Measurements from ENCODE around the gene BCL2. TPM values are rescaled to one million over a fixed set of nuclear protein-coding genes. Genes with fewer than 3 reads are reported as not detected.

The BCL2 gene
- total RNA-seq, 1 experiment from 2014 or later, result 2.5 TPM

DNA sequence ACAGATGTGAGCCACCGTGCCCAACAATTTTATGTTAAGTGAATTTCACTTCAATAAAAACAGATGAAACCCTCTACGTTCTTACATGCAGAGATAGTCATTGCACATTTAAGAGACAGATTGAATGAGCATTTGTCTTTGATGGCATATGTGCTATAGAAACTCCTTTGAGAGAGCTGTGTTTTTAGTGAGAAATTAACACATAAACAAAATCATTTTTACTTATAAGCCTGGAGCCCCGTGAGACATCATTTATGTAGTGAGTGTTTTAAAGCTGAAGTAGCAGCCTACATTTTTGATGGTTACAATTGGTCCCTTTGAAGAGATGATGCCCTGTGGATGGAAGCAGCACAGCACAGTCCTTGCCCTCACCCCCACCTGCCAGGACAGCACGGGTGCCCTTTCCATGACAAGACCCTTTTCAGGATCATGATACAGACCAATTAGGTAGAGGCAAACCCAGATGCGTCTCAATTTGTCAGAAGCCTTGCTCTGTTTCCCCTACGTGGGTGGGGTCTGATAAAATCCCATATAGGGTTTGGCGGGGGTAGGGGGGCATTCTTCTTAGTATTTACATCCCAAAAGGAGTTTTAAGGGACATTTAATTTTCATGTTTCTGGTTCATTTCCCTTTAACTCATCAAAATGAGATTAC is 237.1 kb downstream of the BCL2 start:
- no peak overlapping the region for H3K4me3 ChIP-seq (replicated peaks in 1 of 2; ENCODE audit: low read depth in 1 of 2, low read length in 2 of 2)
- no peak overlapping the region for H3K27ac ChIP-seq (ENCODE audit: low read depth, low read length)
- BruUV-seq (replicated peaks), result no TSS peak

More for the DNA sequence above, 237.1 kb downstream of the BCL2 start:
- H2AFZ ChIP-seq (ENCODE audit: low read depth, low read length, poor library complexity, severe bottlenecking), result no peak overlapping the region
- H3K9me2 ChIP-seq (ENCODE audit: insufficient read depth), result no peaks in the 10 kb centered on the region
- H3K4me1 ChIP-seq (ENCODE audit: control insufficient read depth in 1 of 2, insufficient read depth in 2 of 2, low read length in 2 of 2), result no peaks in the 10 kb centered on the region
- H3K27me3 ChIP-seq (ENCODE audit: insufficient read depth, low read length), result no peaks in the 10 kb centered on the region
- no peaks in the 10 kb centered on the region for H4K20me1 ChIP-seq (ENCODE audit: insufficient read depth)
- no peaks in the 10 kb centered on the region for H3K36me3 ChIP-seq (ENCODE audit: control insufficient read depth in 1 of 2, insufficient read depth in 2 of 2, low read length in 2 of 2)
- TF ChIP-seq ELF1 (IDR thresholded peaks at IDR 0.05; ENCODE audit: borderline replicate concordance, low read depth) (no peak), SRF (IDR thresholded peaks at IDR 0.05; ENCODE audit: low read depth) (no peak), JUND (IDR thresholded peaks at IDR 0.05) (no peak), EZH2phosphoT487 (IDR thresholded peaks at IDR 0.05; ENCODE audit: borderline replicate concordance) (no peak), CEBPB (IDR thresholded peaks at IDR 0.05; ENCODE audit: low read depth) (no peak), SIN3A (IDR thresholded peaks at IDR 0.05; ENCODE audit: low read depth) (no peak), ZNF274 (IDR thresholded peaks at IDR 0.05; ENCODE audit: low read depth, low read length) (no peak), SP1 (IDR thresholded peaks at IDR 0.05; ENCODE audit: low read depth) (no peak), POLR2AphosphoS5 (IDR thresholded peaks at IDR 0.05; ENCODE audit: low read depth, low read length) (no peak), RAD21 (IDR thresholded peaks at IDR 0.05; ENCODE audit: low read depth) (no peak), TCF7L2 (IDR thresholded peaks at IDR 0.05; ENCODE audit: borderline replicate concordance, extremely low read depth, insufficient read depth, insufficient read length) (no peak)
- TF ChIP-seq, protein P1, sequence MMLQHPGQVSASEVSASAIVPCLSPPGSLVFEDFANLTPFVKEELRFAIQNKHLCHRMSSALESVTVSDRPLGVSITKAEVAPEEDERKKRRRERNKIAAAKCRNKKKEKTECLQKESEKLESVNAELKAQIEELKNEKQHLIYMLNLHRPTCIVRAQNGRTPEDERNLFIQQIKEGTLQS (IDR thresholded peaks at IDR 0.05), result no peak
- TF ChIP-seq, protein P2, sequence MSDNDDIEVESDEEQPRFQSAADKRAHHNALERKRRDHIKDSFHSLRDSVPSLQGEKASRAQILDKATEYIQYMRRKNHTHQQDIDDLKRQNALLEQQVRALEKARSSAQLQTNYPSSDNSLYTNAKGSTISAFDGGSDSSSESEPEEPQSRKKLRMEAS (IDR thresholded peaks at IDR 0.05), result no peak
- TF ChIP-seq, protein P3, sequence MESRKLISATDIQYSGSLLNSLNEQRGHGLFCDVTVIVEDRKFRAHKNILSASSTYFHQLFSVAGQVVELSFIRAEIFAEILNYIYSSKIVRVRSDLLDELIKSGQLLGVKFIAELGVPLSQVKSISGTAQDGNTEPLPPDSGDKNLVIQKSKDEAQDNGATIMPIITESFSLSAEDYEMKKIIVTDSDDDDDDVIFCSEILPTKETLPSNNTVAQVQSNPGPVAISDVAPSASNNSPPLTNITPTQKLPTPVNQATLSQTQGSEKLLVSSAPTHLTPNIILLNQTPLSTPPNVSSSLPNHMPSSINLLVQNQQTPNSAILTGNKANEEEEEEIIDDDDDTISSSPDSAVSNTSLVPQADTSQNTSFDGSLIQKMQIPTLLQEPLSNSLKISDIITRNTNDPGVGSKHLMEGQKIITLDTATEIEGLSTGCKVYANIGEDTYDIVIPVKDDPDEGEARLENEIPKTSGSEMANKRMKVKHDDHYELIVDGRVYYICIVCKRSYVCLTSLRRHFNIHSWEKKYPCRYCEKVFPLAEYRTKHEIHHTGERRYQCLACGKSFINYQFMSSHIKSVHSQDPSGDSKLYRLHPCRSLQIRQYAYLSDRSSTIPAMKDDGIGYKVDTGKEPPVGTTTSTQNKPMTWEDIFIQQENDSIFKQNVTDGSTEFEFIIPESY (IDR thresholded peaks at IDR 0.05; ENCODE audit: extremely low read depth, insufficient replicate concordance, low read length), result no peak
- intact Hi-C loops (cut with micrococcal nuclease), result no loop called here
- no peaks in the 10 kb centered on the region for H3K79me2 ChIP-seq (ENCODE audit: insufficient read depth, low read length)
- RAD21 ChIA-PET (ENCODE audit: low non-redundant PET in 1 of 2, low total read pairs in 2 of 2, uncharacterized antibody in 2 of 2, unreplicated experiment in 2 of 2), result no interaction called here
- H3K9me3 ChIP-seq (ENCODE audit: control insufficient read depth in 1 of 2, insufficient read depth in 1 of 2, low read depth in 1 of 2, low read length in 2 of 2), result peaks cover 0 to 3% of the 10 kb centered on the region in 2 experiments; a peak in 1 of 4 replicates
- no peak for ATAC-seq
- DNase-seq (ENCODE audit: low read depth, low spot score), result no peak
- CTCF ChIA-PET, result no interaction called here
- H3K9ac ChIP-seq (ENCODE audit: low read length), result no peak overlapping the region
- no peak overlapping the region for H3K4me2 ChIP-seq (ENCODE audit: low read length)
- POLR2A ChIA-PET, result no interaction called here
